Choroid plexus epithelial cell (primary cell): Measurements from ENCODE around the gene WIF1.
A peak's percentile ranks its signal among the peaks of the same experiment; 100 is the strongest.

ENCODE experiments used
- DNase-seq: peaks from one replicate; pipeline ENCODE4 v3.0.0-alpha.2; 2010; ENCODE audit warnings: low read depth
- H3K4me3 ChIP-seq: 2 replicates; pipeline ENCODE4 v1.5.1; 2011; ENCODE audit warnings: low read depth, mild to moderate bottlenecking, control low read depth, low read length, moderate library complexity
- CTCF ChIP-seq: conservative IDR thresholded peaks from 2 replicates; pipeline ENCODE4 v1.5.1; 2011; ENCODE audit warnings: low read depth, mild to moderate bottlenecking, control low read depth, inconsistent platforms, low read length, moderate library complexity

The WIF1 gene

GRCh38 chr12:65121049-65121955 lies at the start of gene WIF1:
WIF1 (minus strand) TSS chr12:65121305; CDS start chr12:65121191, 114 bp downstream.
- no peak within 1 kb of the TSS for H3K4me3 ChIP-seq
- no peak for DNase-seq
- TF ChIP-seq CTCF, result peak; percentile 1

GRCh38 chr12:65170209-65170881 lies 49.2 kb upstream of the WIF1 start:
- peak; percentile 54 for DNase-seq
- no peak for TF ChIP-seq CTCF

GRCh38 chr12:65169320-65170208 lies 48.5 kb upstream of the WIF1 start, which contains the start of gene LEMD3:
LEMD3 (plus strand) TSS chr12:65169583; CDS start chr12:65169597, 14 bp downstream.
- TF ChIP-seq CTCF, result peak; percentile 13
- DNase-seq, result peak; percentile 90
- peak within 1 kb of the TSS; percentile 90 for H3K4me3 ChIP-seq

More at GRCh38 chr12:65170209-65170881, 49.2 kb upstream of the WIF1 start:
- peak overlapping the region; percentile 90 for H3K4me3 ChIP-seq

- TF ChIP-seq CTCF, result no peak
- peak overlapping the region; percentile 90 for H3K4me3 ChIP-seq
- DNase-seq, result peak; percentile 11
These were observed 47.7 kb upstream of the WIF1 start for GRCh38 chr12:65168681-65169319.

GRCh38 chr12:65164774-65165173 lies 43.7 kb upstream of the WIF1 start:
- no peak for DNase-seq
- no peak overlapping the region for H3K4me3 ChIP-seq
- TF ChIP-seq CTCF, result no peak

- no peak for DNase-seq
- H3K4me3 ChIP-seq, result no peak overlapping the region
- no peak for TF ChIP-seq CTCF
These were observed 43.1 kb upstream of the WIF1 start for GRCh38 chr12:65164244-65164643.
